HL-60 (cell line): Measurements from ENCODE around the gene CUL5.

ENCODE experiments used
- DNase-seq, 2 experiments: peaks; one replicate each; pipeline ENCODE4 v3.0.0-alpha.2; 2010 to 2020; ENCODE audit warnings: low read depth in 1 of 2, low spot score in 1 of 2
- H3K27ac ChIP-seq: fragments of 250-450 bp; sonication (Bioruptor Pico); replicated peaks from 2 replicates; pipeline ENCODE4 v1.5.1; 2020; ENCODE audit warnings: mild to moderate bottlenecking, moderate library complexity
- H3K27me3 ChIP-seq: fragments of 250-450 bp; sonication (Bioruptor Pico); 2 replicates; pipeline ENCODE4 v1.5.1; 2021; ENCODE audit warnings: mild to moderate bottlenecking, moderate library complexity; ENCODE audit not compliant: insufficient read depth, poor library complexity, severe bottlenecking
- H3K4me3 ChIP-seq: replicated peaks from 2 replicates; pipeline ENCODE4 v1.5.1; 2011; ENCODE audit warnings: mild to moderate bottlenecking, control low read depth, low read length; ENCODE audit not compliant: insufficient read depth
- CTCF ChIP-seq: IDR thresholded peaks from one replicate; pipeline ENCODE4 v1.5.1; 2011; ENCODE audit warnings: low read length, control low read depth, inconsistent platforms; ENCODE audit not compliant: insufficient read depth
- GABPA ChIP-seq: IDR thresholded peaks from 2 replicates; pipeline ENCODE4 v1.6.1; 2012; ENCODE audit warnings: low read depth
- POLR2AphosphoS5 ChIP-seq: IDR thresholded peaks from 2 replicates; pipeline ENCODE4 v1.6.1; 2012; ENCODE audit warnings: low read depth
- SPI1 ChIP-seq: IDR thresholded peaks from 2 replicates; pipeline ENCODE4 v1.6.1; 2012; ENCODE audit warnings: low read depth, mild to moderate bottlenecking, borderline replicate concordance
- long read RNA-seq: library from polyadenylated mRNA; unstranded; transcript quantifications from one replicate; pipeline ENCODE4 v2.0.0, GENCODE V29; 2020
- TF ChIP-seq, protein P1 (sequence below): IDR thresholded peaks from 2 replicates; pipeline ENCODE4 v1.6.1; 2012; ENCODE audit warnings: low read depth; ENCODE audit not compliant: insufficient replicate concordance

CUL5 gene
- long read RNA-seq, full-length matches to known transcripts = 3 of 167 reads
- long read RNA-seq, partial matches to known transcripts = 129 of 167 reads
- long read RNA-seq, other reads (novel, unspliced or antisense) = 35 of 167 reads

- H3K27me3 ChIP-seq = no peaks in the 10 kb centered on the region
Measured at GRCh38 chr11:108008656-108009496, at the start of gene CUL5. CUL5 (plus strand) TSS chr11:108008898; CDS start chr11:108009349, 451 bp downstream.

GRCh38 chr11:107961480-107961879 is 47.2 kb upstream of the CUL5 start:
- no peak overlapping the region for H3K27ac ChIP-seq
- no peak overlapping the region for H3K4me3 ChIP-seq
- no peak for DNase-seq
- H3K27me3 ChIP-seq = no peaks in the 10 kb centered on the region
- no peak for TF ChIP-seq CTCF
- TF ChIP-seq GABPA = no peak
- TF ChIP-seq SPI1 = no peak
- no peak for TF ChIP-seq POLR2AphosphoS5

More at GRCh38 chr11:108008656-108009496, at the start of gene CUL5:
- Histone ChIP-seq H3K4me3 (peak within 1 kb of the TSS; percentile 91), H3K27ac (peak within 1 kb of the TSS; percentile 98)
- no peak for TF ChIP-seq SPI1
- peak; percentile 79 for TF ChIP-seq CTCF
- TF ChIP-seq POLR2AphosphoS5 = peak; percentile 92
- peak; percentile 89 to 90 for DNase-seq

DNA sequence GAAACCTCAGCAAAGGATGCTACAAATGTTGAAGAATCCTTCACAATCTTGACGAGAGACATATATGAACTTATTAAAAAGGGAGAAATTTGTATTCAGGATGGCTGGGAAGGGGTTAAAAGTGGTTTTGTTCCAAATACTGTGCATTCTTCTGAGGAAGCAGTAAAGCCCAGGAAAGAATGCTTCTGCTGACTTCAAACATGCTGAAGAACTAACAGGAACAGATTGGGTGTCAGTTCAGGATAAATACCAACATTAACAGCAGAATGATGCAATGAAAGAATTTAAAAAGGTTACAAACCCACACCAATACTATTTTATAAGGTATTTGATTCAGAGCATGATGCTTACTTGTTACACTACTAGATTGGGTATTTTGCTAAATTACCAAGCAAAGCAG is 46.5 kb upstream of the CUL5 start:
- Histone ChIP-seq H3K27ac (no peak overlapping the region), H3K4me3 (no peak overlapping the region), H3K27me3 (no peaks in the 10 kb centered on the region)
- TF ChIP-seq, protein P1, sequence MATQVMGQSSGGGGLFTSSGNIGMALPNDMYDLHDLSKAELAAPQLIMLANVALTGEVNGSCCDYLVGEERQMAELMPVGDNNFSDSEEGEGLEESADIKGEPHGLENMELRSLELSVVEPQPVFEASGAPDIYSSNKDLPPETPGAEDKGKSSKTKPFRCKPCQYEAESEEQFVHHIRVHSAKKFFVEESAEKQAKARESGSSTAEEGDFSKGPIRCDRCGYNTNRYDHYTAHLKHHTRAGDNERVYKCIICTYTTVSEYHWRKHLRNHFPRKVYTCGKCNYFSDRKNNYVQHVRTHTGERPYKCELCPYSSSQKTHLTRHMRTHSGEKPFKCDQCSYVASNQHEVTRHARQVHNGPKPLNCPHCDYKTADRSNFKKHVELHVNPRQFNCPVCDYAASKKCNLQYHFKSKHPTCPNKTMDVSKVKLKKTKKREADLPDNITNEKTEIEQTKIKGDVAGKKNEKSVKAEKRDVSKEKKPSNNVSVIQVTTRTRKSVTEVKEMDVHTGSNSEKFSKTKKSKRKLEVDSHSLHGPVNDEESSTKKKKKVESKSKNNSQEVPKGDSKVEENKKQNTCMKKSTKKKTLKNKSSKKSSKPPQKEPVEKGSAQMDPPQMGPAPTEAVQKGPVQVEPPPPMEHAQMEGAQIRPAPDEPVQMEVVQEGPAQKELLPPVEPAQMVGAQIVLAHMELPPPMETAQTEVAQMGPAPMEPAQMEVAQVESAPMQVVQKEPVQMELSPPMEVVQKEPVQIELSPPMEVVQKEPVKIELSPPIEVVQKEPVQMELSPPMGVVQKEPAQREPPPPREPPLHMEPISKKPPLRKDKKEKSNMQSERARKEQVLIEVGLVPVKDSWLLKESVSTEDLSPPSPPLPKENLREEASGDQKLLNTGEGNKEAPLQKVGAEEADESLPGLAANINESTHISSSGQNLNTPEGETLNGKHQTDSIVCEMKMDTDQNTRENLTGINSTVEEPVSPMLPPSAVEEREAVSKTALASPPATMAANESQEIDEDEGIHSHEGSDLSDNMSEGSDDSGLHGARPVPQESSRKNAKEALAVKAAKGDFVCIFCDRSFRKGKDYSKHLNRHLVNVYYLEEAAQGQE = no peak
- TF ChIP-seq SPI1 = no peak
- DNase-seq = no peak

DNA sequence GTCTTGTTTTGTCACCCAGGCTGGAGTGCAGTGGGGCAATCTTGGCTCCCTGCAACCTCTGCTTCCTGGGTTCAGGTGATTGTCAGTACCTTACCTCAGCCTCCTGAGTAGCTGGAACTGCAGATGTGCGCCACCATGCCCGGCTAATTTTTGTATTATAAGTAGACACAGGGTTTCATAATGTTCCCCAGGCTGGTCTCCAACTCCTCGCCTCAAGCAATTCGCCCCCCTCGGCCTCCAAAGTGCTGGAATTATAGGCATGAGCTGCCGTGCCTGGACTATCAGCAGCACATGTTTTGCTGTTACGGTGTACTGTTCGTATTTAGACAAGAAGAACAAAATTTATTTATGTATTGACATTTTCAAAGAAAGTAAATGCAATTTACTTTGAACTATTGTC is 45.6 kb upstream of the CUL5 start:
- no peak for DNase-seq
- H3K27ac ChIP-seq = no peak overlapping the region
- H3K27me3 ChIP-seq = no peaks in the 10 kb centered on the region
- TF ChIP-seq GABPA (no peak), POLR2AphosphoS5 (no peak), CTCF (no peak), SPI1 (no peak)
- TF ChIP-seq, protein P1 = no peak
- no peak overlapping the region for H3K4me3 ChIP-seq
